ENCODE measurements around the gene RBM7.

DNA sequence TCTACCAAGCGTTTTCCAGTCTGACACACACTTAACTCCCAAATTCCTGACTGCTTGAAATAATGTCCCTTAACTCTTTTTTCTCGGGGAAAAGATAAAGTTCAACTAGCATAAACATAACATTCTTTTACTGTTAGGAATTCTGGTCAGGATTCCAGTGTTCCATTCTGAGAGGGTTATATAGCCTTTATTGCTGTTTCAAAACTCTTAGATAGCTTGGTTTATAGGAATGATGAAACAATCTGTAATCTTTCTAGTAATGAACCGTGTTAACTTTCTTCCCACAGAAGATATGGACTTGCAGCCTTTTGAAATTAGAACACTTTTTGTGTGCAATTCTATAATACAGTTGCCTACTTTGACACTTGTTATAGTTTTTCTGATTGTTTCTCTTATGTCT is 47.4 kb downstream of the RBM7 start:
- TF ChIP-seq, protein P1, sequence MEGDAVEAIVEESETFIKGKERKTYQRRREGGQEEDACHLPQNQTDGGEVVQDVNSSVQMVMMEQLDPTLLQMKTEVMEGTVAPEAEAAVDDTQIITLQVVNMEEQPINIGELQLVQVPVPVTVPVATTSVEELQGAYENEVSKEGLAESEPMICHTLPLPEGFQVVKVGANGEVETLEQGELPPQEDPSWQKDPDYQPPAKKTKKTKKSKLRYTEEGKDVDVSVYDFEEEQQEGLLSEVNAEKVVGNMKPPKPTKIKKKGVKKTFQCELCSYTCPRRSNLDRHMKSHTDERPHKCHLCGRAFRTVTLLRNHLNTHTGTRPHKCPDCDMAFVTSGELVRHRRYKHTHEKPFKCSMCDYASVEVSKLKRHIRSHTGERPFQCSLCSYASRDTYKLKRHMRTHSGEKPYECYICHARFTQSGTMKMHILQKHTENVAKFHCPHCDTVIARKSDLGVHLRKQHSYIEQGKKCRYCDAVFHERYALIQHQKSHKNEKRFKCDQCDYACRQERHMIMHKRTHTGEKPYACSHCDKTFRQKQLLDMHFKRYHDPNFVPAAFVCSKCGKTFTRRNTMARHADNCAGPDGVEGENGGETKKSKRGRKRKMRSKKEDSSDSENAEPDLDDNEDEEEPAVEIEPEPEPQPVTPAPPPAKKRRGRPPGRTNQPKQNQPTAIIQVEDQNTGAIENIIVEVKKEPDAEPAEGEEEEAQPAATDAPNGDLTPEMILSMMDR (IDR thresholded peaks at IDR 0.05; ENCODE audit: control extremely low read depth in 1 of 3, insufficient read depth in 1 of 3, low read depth in 1 of 3, low read length in 3 of 3) = no peak
- no peak for TF ChIP-seq EZH2 (IDR thresholded peaks at IDR 0.05; ENCODE audit: low read depth, low read length, severe bottlenecking)
- no peak for TF ChIP-seq SIX5 (IDR thresholded peaks at IDR 0.05; ENCODE audit: low read depth, low read length)
- TF ChIP-seq JUND (IDR thresholded peaks at IDR 0.05; ENCODE audit: low read length) = no peak
- TF ChIP-seq ZNF274 (IDR thresholded peaks at IDR 0.05; ENCODE audit: borderline replicate concordance, extremely low read depth, low read length) = no peak
- TF ChIP-seq SIN3A (conservative IDR thresholded peaks at IDR 0.05 in 1 of 2, IDR thresholded peaks at IDR 0.05 in 1 of 2; ENCODE audit: low read depth in 1 of 2, low read length in 2 of 2) = no peak
